OCI-LY7 (cell line): ENCODE data around the gene PPFIA3. TPM values are rescaled to one million over a fixed set of nuclear protein-coding genes. Genes with fewer than 3 reads are reported as not detected.

Source experiments
- BruUV-seq: library from RNA; stranded (reverse); fragments of 400-500 nt; replicated peaks from 2 replicates; lab custom pipeline; 2021; lab: Mats Ljungman, UMichigan
- CTCF ChIA-PET: fragments of 300-600 bp; sonication (Branson Sonifier 250); formaldehyde crosslinking; loops from one replicate; lab custom pipeline; 2022; ENCODE audit warnings: antibody characterized with exemption; ENCODE audit not compliant: unreplicated experiment; lab: Charles Lee
- POLR2A ChIA-PET: fragments of 300-600 bp; sonication (Branson Sonifier 250); formaldehyde crosslinking; loops from one replicate; lab custom pipeline; 2022; ENCODE audit warnings: antibody characterized with exemption; lab: Charles Lee
- DNase-seq: peaks from one replicate; pipeline ENCODE4 v3.0.0-alpha.2; 2015; ENCODE audit warnings: low spot score
- H2AFZ ChIP-seq: fragments of 200-600 bp; sonication (generic), shearing (Covaris generic); 2 replicates; pipeline ENCODE4 v1.6.1; 2014; ENCODE audit warnings: mild to moderate bottlenecking, antibody characterized with exemption, low read length, moderate library complexity
- H3K27ac ChIP-seq: fragments of 200-600 bp; sonication (generic); 2 replicates; pipeline ENCODE4 v1.5.1; 2014; ENCODE audit warnings: mixed run types, low read depth, mild to moderate bottlenecking, moderate library complexity, low read length, inconsistent platforms; ENCODE audit not compliant: poor library complexity, severe bottlenecking
- H3K36me3 ChIP-seq: fragments of 200-600 bp; sonication (generic); 2 replicates; pipeline ENCODE4 v1.6.1; 2014; ENCODE audit warnings: mild to moderate bottlenecking, antibody characterized with exemption, low read length, moderate library complexity, mixed read lengths; ENCODE audit not compliant: insufficient read depth
- H3K4me1 ChIP-seq: fragments of 200-600 bp; sonication (generic); 2 replicates; pipeline ENCODE4 v1.5.1; 2014; ENCODE audit warnings: mild to moderate bottlenecking, low read length; ENCODE audit not compliant: insufficient read depth, poor library complexity, severe bottlenecking
- H3K4me2 ChIP-seq: fragments of 200-600 bp; sonication (generic); 2 replicates; pipeline ENCODE4 v1.6.1; 2014; ENCODE audit warnings: mild to moderate bottlenecking, low read length
- H3K4me3 ChIP-seq: fragments of 200-600 bp; sonication (generic); 2 replicates; pipeline ENCODE4 v1.5.1; 2014; ENCODE audit warnings: mild to moderate bottlenecking, low read depth, low read length; ENCODE audit not compliant: poor library complexity, severe bottlenecking
- H3K79me2 ChIP-seq: fragments of 200-600 bp; sonication (generic); 2 replicates; pipeline ENCODE4 v1.6.1; 2016; ENCODE audit warnings: low read depth, mild to moderate bottlenecking, low read length, moderate library complexity, mixed read lengths; ENCODE audit not compliant: insufficient read depth
- H3K9me2 ChIP-seq: fragments of 200-600 bp; sonication (generic); 2 replicates; pipeline ENCODE4 v1.6.1; 2016; ENCODE audit warnings: mild to moderate bottlenecking, low read length, mixed read lengths; ENCODE audit not compliant: insufficient read depth
- H3K9me3 ChIP-seq: fragments of 200-600 bp; sonication (generic); 2 replicates; pipeline ENCODE4 v1.6.1; 2014; ENCODE audit warnings: mild to moderate bottlenecking, mixed run types, low read length, mixed read lengths
- H4K20me1 ChIP-seq: fragments of 200-600 bp; sonication (generic); 2 replicates; pipeline ENCODE4 v1.6.1; 2014; ENCODE audit warnings: mild to moderate bottlenecking, antibody characterized with exemption, low read length, moderate library complexity, mixed read lengths; ENCODE audit not compliant: insufficient read depth
- EZH2phosphoT487 ChIP-seq: fragments of 200-600 bp; sonication (generic); IDR thresholded peaks from 2 replicates; pipeline ENCODE4 v1.6.1; 2018; ENCODE audit warnings: low read depth, borderline replicate concordance, mild to moderate bottlenecking, mixed run types, antibody characterized with exemption, low read length, moderate library complexity, mixed read lengths
- intact Hi-C: fragments of 100-400 bp; cut with micrococcal nuclease; formaldehyde crosslinking; loops from one replicate; pipeline ENCODE4 v1.10.0; 2022; ENCODE audit not compliant: unreplicated experiment
- total RNA-seq, 2 experiments: library from RNA; depleted of rRNA in 1 of 2; stranded (reverse); fragments of >200 nt in 1 of 2; shearing (Covaris generic) in 1 of 2; gene quantifications; 2 replicates each; pipeline ENCODE4 v1.2.3, GENCODE V29; 2014 to 2022
- TF ChIP-seq, protein P1 (sequence below): fragments of 200-600 bp; sonication (generic); conservative IDR thresholded peaks from 2 replicates; pipeline ENCODE4 v1.5.1; 2014; ENCODE audit warnings: mild to moderate bottlenecking, antibody characterized with exemption, low read length, moderate library complexity, mixed read lengths

PPFIA3 gene
- total RNA-seq, 2 experiments from 2014 or later: 17.8 to 21.2 TPM

DNA sequence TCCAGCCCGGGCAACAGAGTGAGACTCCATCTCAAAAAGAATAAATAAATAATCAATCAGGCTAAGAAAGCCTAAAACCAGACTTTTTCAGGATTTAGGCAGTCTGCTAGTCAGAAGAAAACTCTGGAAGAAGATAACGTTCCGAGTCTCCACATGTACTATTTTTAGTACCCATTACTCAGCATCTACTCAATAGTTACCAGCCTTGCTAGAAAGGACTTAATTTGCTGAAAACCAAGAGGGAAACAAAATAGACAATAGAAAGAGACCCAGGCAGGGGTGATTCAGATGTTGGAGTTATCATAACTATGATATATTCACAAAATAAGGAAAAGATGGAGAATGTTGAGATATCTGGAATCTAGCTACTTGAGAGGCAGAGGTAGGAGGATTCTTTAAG, 8.8 kb upstream of the PPFIA3 start:
- Histone ChIP-seq H3K9me2 (no peaks in the 10 kb centered on the region), H3K36me3 (peaks cover 44% of the 10 kb centered on the region), H3K9me3 (no peaks in the 10 kb centered on the region), H3K79me2 (no peaks in the 10 kb centered on the region), H3K4me2 (no peak overlapping the region), H3K4me3 (no peak overlapping the region), H2AFZ (no peak overlapping the region), H4K20me1 (no peaks in the 10 kb centered on the region), H3K27ac (no peak overlapping the region), H3K4me1 (peaks cover 5% of the 10 kb centered on the region)
- POLR2A ChIA-PET: no interaction called here
- TF ChIP-seq, protein P1, sequence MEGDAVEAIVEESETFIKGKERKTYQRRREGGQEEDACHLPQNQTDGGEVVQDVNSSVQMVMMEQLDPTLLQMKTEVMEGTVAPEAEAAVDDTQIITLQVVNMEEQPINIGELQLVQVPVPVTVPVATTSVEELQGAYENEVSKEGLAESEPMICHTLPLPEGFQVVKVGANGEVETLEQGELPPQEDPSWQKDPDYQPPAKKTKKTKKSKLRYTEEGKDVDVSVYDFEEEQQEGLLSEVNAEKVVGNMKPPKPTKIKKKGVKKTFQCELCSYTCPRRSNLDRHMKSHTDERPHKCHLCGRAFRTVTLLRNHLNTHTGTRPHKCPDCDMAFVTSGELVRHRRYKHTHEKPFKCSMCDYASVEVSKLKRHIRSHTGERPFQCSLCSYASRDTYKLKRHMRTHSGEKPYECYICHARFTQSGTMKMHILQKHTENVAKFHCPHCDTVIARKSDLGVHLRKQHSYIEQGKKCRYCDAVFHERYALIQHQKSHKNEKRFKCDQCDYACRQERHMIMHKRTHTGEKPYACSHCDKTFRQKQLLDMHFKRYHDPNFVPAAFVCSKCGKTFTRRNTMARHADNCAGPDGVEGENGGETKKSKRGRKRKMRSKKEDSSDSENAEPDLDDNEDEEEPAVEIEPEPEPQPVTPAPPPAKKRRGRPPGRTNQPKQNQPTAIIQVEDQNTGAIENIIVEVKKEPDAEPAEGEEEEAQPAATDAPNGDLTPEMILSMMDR: no peak
- TF ChIP-seq EZH2phosphoT487: no peak
- BruUV-seq: no TSS peak
- intact Hi-C loops: no loop called here
- DNase-seq: no peak
- CTCF ChIA-PET: no interaction called here

- intact Hi-C loops: no loop called here
- H3K27ac ChIP-seq: no peak overlapping the region
- no peaks in the 10 kb centered on the region for H4K20me1 ChIP-seq
- H3K9me2 ChIP-seq: no peaks in the 10 kb centered on the region
- H3K4me2 ChIP-seq: no peak overlapping the region
- no peak overlapping the region for H2AFZ ChIP-seq
- CTCF ChIA-PET: no interaction called here
- H3K9me3 ChIP-seq: no peaks in the 10 kb centered on the region
- POLR2A ChIA-PET: no interaction called here
- no peak for DNase-seq
- no TSS peak for BruUV-seq
- H3K4me1 ChIP-seq: peaks cover 7% of the 10 kb centered on the region
- no peak for TF ChIP-seq EZH2phosphoT487
- TF ChIP-seq, protein P1: no peak; the same call in 1 of the 2 replicates
- no peaks in the 10 kb centered on the region for H3K79me2 ChIP-seq
- no peak overlapping the region for H3K4me3 ChIP-seq
- H3K36me3 ChIP-seq: peaks cover 36% of the 10 kb centered on the region
Observed at GRCh38 chr19:49111218-49111998, 7.9 kb upstream of the PPFIA3 start.
